Spleen (tissue), 11 donors: ENCODE data around the gene SYCN. TPM values are rescaled to one million over a fixed set of nuclear protein-coding genes. Genes with fewer than 3 reads are reported as not detected.

Experiments used
- DNase-seq: peaks from one replicate; pipeline ENCODE4 v3.0.0-alpha.2; 2020
- H3K27ac ChIP-seq, 8 donors: fragments of 200-600 bp; sonication (generic) in 7 of 8; 1 replicate in 4 of 8; 2 replicates in 4 of 8; pipeline versions ENCODE4 v1.5.0 to v1.8.0; 2016 to 2021; ENCODE audit warnings: inconsistent platforms in 4 of 8, mild to moderate bottlenecking in 4 of 8, moderate library complexity in 1 of 8
- H3K27me3 ChIP-seq, 7 donors: fragments of 200-600 bp; sonication (generic) in 6 of 7; replicated peaks in 1 of 7; 1 replicate in 4 of 7; 2 replicates in 3 of 7; pipeline versions ENCODE4 v1.5.0 to v1.8.0; 2016 to 2021; ENCODE audit warnings: inconsistent platforms in 3 of 7, mild to moderate bottlenecking in 1 of 7
- H3K36me3 ChIP-seq, 6 donors: fragments of 200-600 bp; sonication (generic) in 5 of 6; 1 replicate in 4 of 6; 2 replicates in 2 of 6; pipeline versions ENCODE4 v1.5.0 to v1.8.0; 2016 to 2021; ENCODE audit warnings: inconsistent platforms in 2 of 6
- H3K4me1 ChIP-seq, 6 donors: fragments of 200-600 bp; sonication (generic) in 5 of 6; 1 replicate in 3 of 6; 2 replicates in 3 of 6; pipeline versions ENCODE4 v1.5.0 to v1.8.0; 2016 to 2021; ENCODE audit warnings: inconsistent platforms in 3 of 6
- H3K4me3 ChIP-seq, 8 donors: fragments of 200-600 bp; sonication (generic) in 7 of 8; 1 replicate in 4 of 8; 2 replicates in 4 of 8; pipeline versions ENCODE4 v1.5.0 to v1.8.0; 2016 to 2021; ENCODE audit warnings: inconsistent platforms in 4 of 8, mild to moderate bottlenecking in 4 of 8, moderate library complexity in 2 of 8
- H3K9me3 ChIP-seq, 8 donors: fragments of 200-600 bp; sonication (generic) in 7 of 8; 1 replicate in 4 of 8; 2 replicates in 4 of 8; pipeline versions ENCODE4 v1.5.0 to v1.8.0; 2016 to 2021; ENCODE audit warnings: inconsistent platforms in 4 of 8
- CTCF ChIP-seq, 11 experiments: fragments of 200-600 bp in 7 of 11; fragments of 450-650 bp in 4 of 11; sonication (generic) in 4 of 11; IDR thresholded peaks in 8 of 11; conservative IDR thresholded peaks in 3 of 11; 1 replicate in 7 of 11; 2 replicates in 4 of 11; pipeline versions ENCODE4 v1.4.0 to v1.8.0; 2016 to 2021; ENCODE audit warnings: antibody characterized with exemption in 11 of 11, inconsistent platforms in 4 of 11, mild to moderate bottlenecking in 1 of 11
- POLR2A ChIP-seq, 3 donors: fragments of 450-650 bp; IDR thresholded peaks; one replicate each; pipeline ENCODE4 v1.5.1; 2017; ENCODE audit warnings: antibody characterized with exemption in 3 of 3, mild to moderate bottlenecking in 1 of 3
- POLR2AphosphoS5 ChIP-seq, 3 donors: sonication (generic); formaldehyde crosslinking; IDR thresholded peaks; one replicate each; pipeline ENCODE4 v1.5.1; 2017; ENCODE audit warnings: antibody characterized with exemption in 3 of 3
- WGBS, 5 donors: extraction: QIAGEN DNeasy Blood & Tissue Kit in 3 of 5; methylation state at CpG; one replicate each; pipeline versions ENCODE4 v1.1.5 to v1.1.7; 2013 to 2018; 5-methylcytosine and 5-hydroxymethylcytosine counted together
- intact Hi-C: fragments of 100-400 bp; cut with DNase I; formaldehyde crosslinking; loops from one replicate; pipeline ENCODE4 v1.15.0; 2023; ENCODE audit warnings: low total_unique reads
- polyA plus RNA-seq, 3 donors: library from polyadenylated mRNA; stranded (reverse); fragments of 200-250 nt; gene quantifications; one replicate each; pipeline ENCODE4 v1.2.1, GENCODE V29; 2013
- total RNA-seq, 7 donors: library from RNA; depleted of rRNA in 3 of 7; stranded (reverse); fragments of >200 nt in 3 of 7; fragmentation: NEBNext Ultra II Directional in 4 of 7; extraction: Animal tissue kit (Norgen Biotek cat#: 25700) in 4 of 7; gene quantifications; one replicate each; pipeline versions ENCODE4 v1.1.0 to v1.2.1, GENCODE V29; 2016 to 2021
- donor health status: healthy with polysubstance abuse.
- donor health status: DM: no; HTN: no; CAD: no; lungs with moderate emphysema.
- donor health status: DM: no; HTN: no; CAD: no.
- donor health status: Bipolar disorder and iron deficiency.
- donor health status: healthy.
- donor health status: DM: no; HTN: no; CAD: no.
- donor health status: DM: yes; HTN: yes; CAD: no.

Gene SYCN
- total and polyA plus RNA-seq, 10 donors: not detected

- 91 to 95% (median 94%) methylated on average over 11 to 12 of the region's 12 CpGs for WGBS, 5 donors
- peaks cover 0 to 21% (median 0%) of the 10 kb centered on the region in 6 donors for H3K36me3 ChIP-seq
- no peak overlapping the region for H3K4me3 ChIP-seq
- TF ChIP-seq CTCF (IDR thresholded peaks at IDR 0.05 in 8 of 11, conservative IDR thresholded peaks at IDR 0.05 in 3 of 11) (no peak), POLR2A (IDR thresholded peaks at IDR 0.05) (no peak), POLR2AphosphoS5 (IDR thresholded peaks at IDR 0.05) (no peak)
- H3K27me3 ChIP-seq: no peaks in the 10 kb centered on the region
- peak overlapping the region in 3 of 8 donors; percentile 71 to 84 (median 78) for H3K27ac ChIP-seq
- H3K9me3 ChIP-seq: no peaks in the 10 kb centered on the region
- DNase-seq: no peak
- intact Hi-C loops: no loop called here
- H3K4me1 ChIP-seq: peaks cover 5 to 93% (median 41%) of the 10 kb centered on the region in 6 donors
Measured at GRCh38 chr19:39158646-39159260, 45.3 kb downstream of the SYCN start.

GRCh38 chr19:39157997-39158389, 46.1 kb downstream of the SYCN start:
- Histone ChIP-seq H3K36me3 (peaks cover 0 to 21% (median 0%) of the 10 kb centered on the region in 6 donors), H3K9me3 (no peaks in the 10 kb centered on the region), H3K27me3 (no peaks in the 10 kb centered on the region), H3K4me3 (no peak overlapping the region), H3K27ac (no peak overlapping the region), H3K4me1 (peaks cover 5 to 91% (median 41%) of the 10 kb centered on the region in 6 donors)
- intact Hi-C loops: no loop called here
- 91 to 97% (median 94%) methylated on average over 15 of the region's 15 CpGs for WGBS, 5 donors
- no peak for TF ChIP-seq POLR2A (IDR thresholded peaks at IDR 0.05)
- DNase-seq: no peak

GRCh38 chr19:39157275-39157996, 46.6 kb downstream of the SYCN start:
- H3K4me1 ChIP-seq: peaks cover 5 to 85% (median 41%) of the 10 kb centered on the region in 6 donors
- H3K27me3 ChIP-seq: no peaks in the 10 kb centered on the region
- 84 to 89% (median 88%) methylated on average over 23 of the region's 23 CpGs for WGBS, 5 donors
- no peak for DNase-seq
- peaks cover 0 to 21% (median 0%) of the 10 kb centered on the region in 6 donors for H3K36me3 ChIP-seq
- no peak for TF ChIP-seq POLR2A (IDR thresholded peaks at IDR 0.05)
- TF ChIP-seq POLR2AphosphoS5 (IDR thresholded peaks at IDR 0.05): no peak
- TF ChIP-seq CTCF (IDR thresholded peaks at IDR 0.05 in 8 of 11, conservative IDR thresholded peaks at IDR 0.05 in 3 of 11): no peak
- H3K4me3 ChIP-seq: no peak overlapping the region
- intact Hi-C loops: no loop called here
- H3K27ac ChIP-seq: no peak overlapping the region
- H3K9me3 ChIP-seq: no peaks in the 10 kb centered on the region

- Histone ChIP-seq H3K9me3 (no peaks in the 10 kb centered on the region), H3K4me1 (peaks cover 5 to 79% (median 39%) of the 10 kb centered on the region in 6 donors), H3K36me3 (peaks cover 0 to 21% (median 0%) of the 10 kb centered on the region in 6 donors), H3K4me3 (no peak overlapping the region), H3K27ac (no peak overlapping the region), H3K27me3 (no peaks in the 10 kb centered on the region)
- no peak for TF ChIP-seq POLR2AphosphoS5 (IDR thresholded peaks at IDR 0.05)
- no peak for TF ChIP-seq POLR2A (IDR thresholded peaks at IDR 0.05)
- TF ChIP-seq CTCF (IDR thresholded peaks at IDR 0.05 in 8 of 11, conservative IDR thresholded peaks at IDR 0.05 in 3 of 11): no peak
- no peak for DNase-seq
- WGBS, 5 donors: 52 to 90% (median 77%) methylated on average over 9 to 24 of the region's 24 CpGs
- intact Hi-C loops: no loop called here
Measured at GRCh38 chr19:39156326-39157230, 47.5 kb downstream of the SYCN start.
